ENCODE data around the gene ANKRD34B.

ANKRD34B gene

GRCh38 chr5:80569086-80569960 lies 757 bp downstream of the ANKRD34B start:
- DNase-seq = no peak

- no peak for DNase-seq
These were observed 1.8 kb downstream of the ANKRD34B start for GRCh38 chr5:80568251-80568650.

- DNase-seq = no peak
These were observed 3.3 kb downstream of the ANKRD34B start for GRCh38 chr5:80566711-80567259.

GRCh38 chr5:80565330-80565729 lies 4.8 kb downstream of the ANKRD34B start:
- DNase-seq = no peak

DNA sequence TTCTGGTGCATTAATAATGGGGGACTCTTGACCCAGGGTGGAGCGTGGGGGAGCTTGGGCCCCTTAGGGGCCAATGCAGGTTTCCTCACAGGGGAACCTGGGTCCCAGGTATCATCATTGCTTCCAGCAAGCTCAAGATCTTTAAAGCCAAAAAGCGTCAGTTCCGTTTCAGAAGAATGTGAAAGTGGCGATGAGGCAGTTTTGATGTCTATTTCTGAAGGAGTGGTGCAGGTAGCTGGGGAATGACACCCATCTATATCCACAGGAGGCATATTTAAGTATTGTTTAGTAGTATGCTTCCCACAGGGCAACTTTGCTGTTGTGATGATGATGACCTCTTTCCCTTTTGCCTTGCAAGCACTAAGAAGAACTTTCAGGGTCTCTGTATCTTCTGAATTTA lies 10.8 kb downstream of the ANKRD34B start:
- no peak for DNase-seq

- no peak for DNase-seq
These were observed 15.0 kb downstream of the ANKRD34B start for GRCh38 chr5:80555099-80555498.

- no peak for DNase-seq
These were observed 15.4 kb downstream of the ANKRD34B start for GRCh38 chr5:80554646-80555045.

DNA sequence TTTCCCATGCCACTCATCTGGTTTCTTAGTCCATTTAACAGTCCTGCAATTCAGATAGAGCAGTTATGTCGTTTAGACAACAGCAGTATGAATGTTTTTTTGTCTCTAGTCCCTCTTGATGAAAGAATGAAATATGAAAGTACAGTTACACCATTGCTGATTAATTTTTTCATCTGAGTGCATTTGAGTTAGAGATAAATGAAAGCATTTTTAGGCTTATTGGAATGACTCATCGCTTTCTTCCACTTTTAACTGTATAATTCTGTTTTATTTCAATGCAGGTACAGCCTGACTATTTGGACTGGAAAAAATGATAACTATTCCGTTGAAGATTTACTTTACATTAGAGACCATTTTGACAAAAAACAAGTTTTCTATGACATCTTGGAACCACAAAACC lies 28.7 kb downstream of the ANKRD34B start:
- peak; percentile 10 for DNase-seq

DNA sequence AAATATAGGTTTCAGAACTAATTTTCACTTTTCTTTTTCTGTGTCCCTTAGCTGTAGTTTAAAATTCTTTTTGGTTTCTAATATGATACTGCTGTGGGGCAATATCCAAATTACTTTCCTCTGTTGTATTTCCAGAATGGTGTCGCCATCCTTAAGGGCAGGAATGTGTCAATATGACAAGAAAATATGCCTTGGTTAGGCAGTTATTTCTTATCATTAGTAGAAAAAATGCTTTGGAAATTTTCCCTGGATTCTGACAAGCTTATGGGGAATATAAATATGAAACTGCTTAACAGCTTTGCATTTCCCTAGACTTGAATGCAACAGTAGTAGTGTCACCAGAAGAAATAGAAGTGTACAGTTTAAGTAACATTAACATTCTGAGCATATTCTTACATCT lies 29.4 kb downstream of the ANKRD34B start:
- no peak for DNase-seq

DNA sequence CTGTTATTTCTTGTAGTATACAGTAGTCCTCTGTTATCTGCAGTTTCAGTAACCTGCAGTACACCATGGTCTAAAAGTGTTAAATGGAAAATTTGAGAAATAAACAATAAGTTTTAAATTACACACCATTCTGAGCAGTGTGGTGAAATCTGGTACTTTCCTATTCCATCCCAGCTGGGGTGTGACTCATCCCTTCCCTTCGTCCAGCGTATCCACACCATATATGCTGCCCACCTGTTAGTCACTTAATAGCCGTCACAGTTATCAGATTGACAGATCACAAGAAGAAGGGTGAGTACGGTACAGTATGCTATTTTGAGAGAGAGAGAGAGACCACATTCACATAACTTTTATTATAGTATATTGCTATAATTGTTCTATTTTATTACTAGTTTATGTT lies 53.3 kb downstream of the ANKRD34B start:
- no peak for DNase-seq

- DNase-seq = no peak
These were observed 60.7 kb downstream of the ANKRD34B start for GRCh38 chr5:80509362-80509761.

- no peak for DNase-seq
These were observed 61.2 kb downstream of the ANKRD34B start for GRCh38 chr5:80508844-80509243.

DNA sequence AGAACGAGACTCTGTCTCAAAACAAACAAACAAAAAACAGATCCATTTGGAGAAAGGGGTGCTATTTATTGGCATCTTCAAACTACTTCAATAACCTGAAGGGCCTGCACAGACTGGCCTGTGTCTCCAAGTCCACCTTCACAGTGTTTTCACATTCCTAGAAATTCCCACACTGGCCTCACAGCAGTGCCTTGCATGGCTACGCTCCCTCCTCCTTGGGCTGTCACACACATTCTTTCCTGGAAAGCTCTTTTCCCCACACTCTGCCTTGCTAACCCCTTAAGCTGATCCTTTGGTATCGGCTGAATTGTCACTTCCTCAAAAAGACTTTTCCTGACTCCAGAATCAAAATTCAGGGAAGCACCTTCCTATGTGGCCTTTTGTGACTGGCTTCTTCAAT lies 62.4 kb downstream of the ANKRD34B start:
- no peak for DNase-seq

All from OCI-M1 (cell line).